NT2/D1 (cell line): Measurements from ENCODE around the gene KLHL7.

Experiments
- SUZ12 ChIP-seq: IDR thresholded peaks from 2 replicates; pipeline ENCODE4 v1.6.1; 2011; ENCODE audit not compliant: insufficient read length, insufficient read depth; ENCODE audit errors: extremely low read depth
- YY1 ChIP-seq: IDR thresholded peaks from 2 replicates; pipeline ENCODE4 v1.6.1; 2011; ENCODE audit not compliant: insufficient read length, insufficient read depth
- ZNF274 ChIP-seq: IDR thresholded peaks from 2 replicates; pipeline ENCODE4 v1.6.1; 2011; ENCODE audit warnings: mild to moderate bottlenecking, low read depth, low read length

DNA sequence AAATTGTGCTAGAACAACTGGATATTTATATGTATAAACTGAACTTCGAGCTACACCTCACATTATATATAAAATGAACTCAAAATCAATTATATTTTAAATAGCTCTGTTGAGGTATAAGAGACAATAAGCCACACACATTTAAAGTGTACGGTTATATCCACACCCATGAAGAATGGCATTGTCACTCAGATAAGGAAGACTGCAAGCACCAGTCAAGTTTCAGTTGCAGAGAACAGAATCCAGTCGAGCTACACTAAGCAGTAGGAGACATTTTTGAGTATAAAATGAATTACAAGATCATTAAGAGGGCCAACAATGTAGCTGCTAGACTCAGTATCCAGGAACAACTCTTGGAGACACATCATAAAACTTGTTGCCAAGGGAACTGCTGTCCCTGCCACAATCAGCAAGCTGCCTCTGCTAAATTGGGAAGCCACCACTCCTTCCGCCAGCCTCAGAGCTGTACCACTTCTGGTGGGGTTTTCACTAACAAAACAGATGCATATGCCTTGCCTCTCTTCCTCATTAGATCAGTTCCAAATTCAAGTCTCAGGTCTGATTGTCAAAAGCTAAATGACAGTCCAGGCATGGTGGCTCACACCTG lies 121.4 kb downstream of the KLHL7 start:
- no peak for TF ChIP-seq ZNF274
- TF ChIP-seq YY1: no peak
- no peak for TF ChIP-seq SUZ12
